Suprapubic skin (tissue), 2 donors: ENCODE measurements around the gene COX4I1.

Source experiments
- EP300 ChIP-seq: sonication (generic); formaldehyde crosslinking; IDR thresholded peaks from one replicate; pipeline ENCODE4 v1.6.1; 2017; ENCODE audit warnings: antibody characterized with exemption
- POLR2A ChIP-seq, 2 donors: fragments of 450-650 bp; IDR thresholded peaks; one replicate each; pipeline ENCODE4 v1.6.1; 2017; ENCODE audit warnings: antibody characterized with exemption in 2 of 2, mild to moderate bottlenecking in 2 of 2, moderate library complexity in 2 of 2

DNA sequence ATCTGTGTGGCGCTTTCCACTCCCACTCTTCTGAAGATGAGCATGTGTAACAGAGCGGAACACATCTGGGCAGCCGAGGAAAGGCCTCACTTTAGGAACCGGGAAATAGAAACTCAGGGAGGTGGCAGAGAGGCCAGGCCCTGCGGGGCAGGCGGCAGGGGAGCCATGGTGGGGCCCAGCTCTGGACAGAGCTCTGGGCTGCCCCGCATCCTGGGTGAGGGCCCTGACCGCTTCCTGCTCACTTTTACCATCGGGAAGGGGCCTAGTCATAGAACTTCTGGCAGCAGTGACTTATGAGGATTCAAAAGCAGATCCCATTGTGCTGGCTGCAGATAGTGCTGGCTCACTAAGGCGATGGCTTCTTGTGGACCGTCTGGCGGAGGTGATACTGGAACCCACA, 22.6 kb downstream of the COX4I1 start:
- TF ChIP-seq EP300 (no peak), POLR2A (IDR thresholded peaks at IDR 0.05) (no peak)
